IPS-15b (cell line): ENCODE data around the gene MLLT10.

Source experiments
- H3K27me3 ChIP-seq: one replicate; pipeline ENCODE4 v1.6.1; 2013; ENCODE audit warnings: low read length; ENCODE audit not compliant: control insufficient read depth, insufficient read depth
- H3K36me3 ChIP-seq: one replicate; pipeline ENCODE4 v1.6.1; 2013; ENCODE audit warnings: low read length; ENCODE audit not compliant: control insufficient read depth, insufficient read depth
- H3K4me1 ChIP-seq: one replicate; pipeline ENCODE4 v1.6.1; 2013; ENCODE audit warnings: mild to moderate bottlenecking, low read length; ENCODE audit not compliant: control insufficient read depth, insufficient read depth
- H3K4me3 ChIP-seq: one replicate; pipeline ENCODE4 v1.5.1; 2013; ENCODE audit warnings: low read depth, low read length
- H3K9ac ChIP-seq: one replicate; pipeline ENCODE4 v1.6.1; 2013; ENCODE audit warnings: low read depth, mild to moderate bottlenecking, low read length
- H3K9me3 ChIP-seq: one replicate; pipeline ENCODE4 v1.6.1; 2013; ENCODE audit warnings: mild to moderate bottlenecking, low read length; ENCODE audit not compliant: control insufficient read depth, insufficient read depth

MLLT10 gene

DNA sequence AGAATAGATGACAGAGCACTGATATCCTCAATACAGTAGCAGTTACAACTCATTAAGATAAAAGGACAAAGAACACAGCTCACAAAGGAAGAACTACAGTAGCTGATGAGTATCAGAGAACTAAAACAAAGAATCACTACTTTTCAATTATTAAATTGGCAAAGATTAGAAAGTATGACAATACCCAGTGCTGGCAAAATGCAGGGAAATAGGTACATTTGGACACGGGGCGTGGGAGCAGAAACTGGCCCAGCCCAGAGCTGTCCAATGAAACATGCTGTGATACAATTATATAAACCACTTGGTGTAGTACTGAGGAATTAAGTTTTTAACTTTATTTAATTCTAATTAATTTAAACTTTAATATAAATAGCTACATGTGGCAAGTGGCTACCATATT, 226.3 kb downstream of the MLLT10 start:
- H3K36me3 ChIP-seq: no peaks in the 10 kb centered on the region
- H3K9ac ChIP-seq: no peak overlapping the region
- H3K4me3 ChIP-seq: no peak overlapping the region
- H3K27me3 ChIP-seq: no peaks in the 10 kb centered on the region
- H3K9me3 ChIP-seq: no peaks in the 10 kb centered on the region
- peaks cover 25% of the 10 kb centered on the region for H3K4me1 ChIP-seq

DNA sequence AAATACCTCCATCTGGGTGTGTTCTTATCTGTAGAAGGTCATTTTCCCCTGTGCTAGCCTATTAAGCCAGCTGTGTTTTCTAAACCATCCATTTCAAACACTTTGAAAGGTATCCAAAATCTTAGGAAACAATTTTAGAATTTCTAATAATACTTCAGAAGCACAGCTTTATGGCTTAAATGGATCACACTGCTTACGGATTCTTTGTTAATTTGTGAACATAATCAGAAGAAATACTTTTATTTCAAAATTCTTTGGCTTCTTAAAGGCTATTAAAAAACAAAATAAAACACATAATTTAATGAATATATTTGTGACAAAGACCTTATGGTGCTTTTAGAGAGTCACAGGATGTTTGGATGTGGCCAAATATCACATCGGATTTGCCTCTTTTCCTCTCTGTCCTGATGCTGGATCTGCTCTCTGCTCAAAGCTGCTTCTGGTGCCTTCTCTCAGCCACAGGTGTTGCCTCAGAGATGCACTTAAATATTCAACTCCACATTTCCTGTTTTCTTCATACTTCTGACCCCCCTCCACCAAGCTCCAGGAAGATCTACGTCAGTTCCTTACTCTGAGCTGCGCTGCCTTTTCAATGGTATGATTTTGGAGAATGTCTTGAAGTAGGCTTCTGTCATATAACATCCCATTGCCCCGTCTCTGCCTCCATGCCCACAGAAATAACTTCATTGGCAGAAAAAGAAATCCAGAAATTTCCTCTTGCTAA, 230.6 kb downstream of the MLLT10 start:
- Histone ChIP-seq H3K36me3 (no peaks in the 10 kb centered on the region), H3K4me1 (no peaks in the 10 kb centered on the region), H3K27me3 (no peaks in the 10 kb centered on the region), H3K9me3 (no peaks in the 10 kb centered on the region), H3K9ac (no peak overlapping the region), H3K4me3 (no peak overlapping the region)

DNA sequence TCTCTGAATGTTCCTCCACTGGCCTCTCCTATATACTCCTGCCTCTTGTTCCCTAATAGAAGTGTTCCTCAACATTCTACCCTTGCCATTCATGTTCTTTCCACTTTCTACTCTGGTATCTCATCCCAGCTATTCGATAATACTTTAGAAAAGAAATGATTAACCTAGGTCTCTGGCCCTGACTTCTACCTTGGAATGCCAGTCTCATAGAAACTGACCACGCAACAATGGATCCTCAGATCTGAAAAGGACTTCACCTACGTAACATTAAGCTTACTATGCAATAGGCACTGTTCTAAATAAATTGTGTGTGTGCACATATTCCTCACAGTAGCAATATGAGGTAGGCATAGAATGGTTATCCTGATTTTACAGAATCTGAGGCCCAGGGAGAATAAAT, 235.0 kb downstream of the MLLT10 start:
- Histone ChIP-seq H3K27me3 (no peaks in the 10 kb centered on the region), H3K9me3 (no peaks in the 10 kb centered on the region), H3K36me3 (no peaks in the 10 kb centered on the region), H3K4me1 (no peaks in the 10 kb centered on the region), H3K9ac (no peak overlapping the region), H3K4me3 (no peak overlapping the region)

DNA sequence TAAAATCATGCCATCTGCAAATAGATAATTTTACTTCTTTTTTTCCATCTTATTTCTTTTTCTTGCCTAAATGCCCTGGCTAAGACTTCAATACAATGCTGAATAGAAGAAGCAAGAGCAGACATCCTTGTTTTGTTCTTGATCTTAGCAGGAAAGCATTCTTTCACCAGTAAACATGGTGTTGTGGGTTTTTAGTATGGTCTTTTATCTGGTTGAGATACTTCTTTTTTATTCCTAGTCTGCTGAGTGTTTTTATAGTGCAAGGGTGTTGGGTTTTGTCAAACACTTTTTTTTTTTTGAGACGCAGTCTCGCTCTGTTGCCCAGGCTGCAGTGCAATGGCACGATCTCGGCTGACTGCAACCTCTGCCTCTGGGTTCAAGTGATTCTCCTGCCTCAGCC, 237.2 kb downstream of the MLLT10 start:
- Histone ChIP-seq H3K9me3 (no peaks in the 10 kb centered on the region), H3K36me3 (no peaks in the 10 kb centered on the region), H3K27me3 (no peaks in the 10 kb centered on the region), H3K4me3 (no peak overlapping the region), H3K4me1 (no peaks in the 10 kb centered on the region), H3K9ac (no peak overlapping the region)

DNA sequence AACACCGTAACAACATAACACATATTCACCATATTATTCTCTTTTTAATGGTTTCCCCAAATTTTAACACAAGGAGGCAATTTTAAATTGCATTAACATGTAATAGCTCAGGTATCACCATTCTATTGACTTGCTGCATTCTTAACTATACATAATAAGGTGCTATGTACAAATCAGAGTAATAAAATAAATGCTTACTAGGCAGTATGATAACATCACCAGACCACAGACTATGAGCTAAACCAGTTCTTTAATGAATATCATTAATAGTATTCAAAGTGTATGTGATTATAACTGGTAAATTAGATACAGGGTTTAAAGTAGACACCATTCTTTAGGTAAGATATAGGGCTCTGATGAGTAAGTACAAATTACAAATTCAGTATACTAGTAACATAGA, 242.9 kb downstream of the MLLT10 start:
- Histone ChIP-seq H3K4me3 (no peak overlapping the region), H3K9me3 (no peaks in the 10 kb centered on the region), H3K4me1 (no peaks in the 10 kb centered on the region), H3K27me3 (no peaks in the 10 kb centered on the region), H3K36me3 (no peaks in the 10 kb centered on the region), H3K9ac (no peak overlapping the region)

DNA sequence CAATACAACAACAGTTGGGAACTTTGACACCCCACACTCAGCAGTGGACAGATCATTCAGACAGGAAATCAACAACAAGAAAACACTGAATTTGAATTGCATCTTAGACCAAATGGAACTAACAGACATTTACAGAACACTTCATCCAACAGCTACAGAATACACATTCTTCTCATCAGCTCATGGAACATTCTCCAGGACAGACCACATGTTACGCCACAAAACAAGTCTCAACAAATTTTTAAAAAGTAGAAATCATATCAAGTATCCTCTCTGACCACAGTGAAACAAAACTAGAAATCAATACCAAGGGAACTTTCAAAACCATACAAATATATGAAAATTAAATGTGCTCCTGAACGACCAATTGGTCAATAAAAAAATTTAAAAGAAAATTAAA, 257.2 kb downstream of the MLLT10 start:
- H3K9ac ChIP-seq: no peak overlapping the region

More for the DNA sequence above, 257.2 kb downstream of the MLLT10 start:
- H3K4me3 ChIP-seq: no peak overlapping the region
- H3K4me1 ChIP-seq: no peaks in the 10 kb centered on the region
- no peaks in the 10 kb centered on the region for H3K27me3 ChIP-seq
- no peaks in the 10 kb centered on the region for H3K9me3 ChIP-seq
- no peaks in the 10 kb centered on the region for H3K36me3 ChIP-seq
